MV-4-11 (cell line): Measurements from ENCODE around the gene CFAP65.

ENCODE experiments used
- DNase-seq: peaks from one replicate; lab custom pipeline; 2025; lab: John Stamatoyannopoulos, UW

CFAP65 gene, protein sequence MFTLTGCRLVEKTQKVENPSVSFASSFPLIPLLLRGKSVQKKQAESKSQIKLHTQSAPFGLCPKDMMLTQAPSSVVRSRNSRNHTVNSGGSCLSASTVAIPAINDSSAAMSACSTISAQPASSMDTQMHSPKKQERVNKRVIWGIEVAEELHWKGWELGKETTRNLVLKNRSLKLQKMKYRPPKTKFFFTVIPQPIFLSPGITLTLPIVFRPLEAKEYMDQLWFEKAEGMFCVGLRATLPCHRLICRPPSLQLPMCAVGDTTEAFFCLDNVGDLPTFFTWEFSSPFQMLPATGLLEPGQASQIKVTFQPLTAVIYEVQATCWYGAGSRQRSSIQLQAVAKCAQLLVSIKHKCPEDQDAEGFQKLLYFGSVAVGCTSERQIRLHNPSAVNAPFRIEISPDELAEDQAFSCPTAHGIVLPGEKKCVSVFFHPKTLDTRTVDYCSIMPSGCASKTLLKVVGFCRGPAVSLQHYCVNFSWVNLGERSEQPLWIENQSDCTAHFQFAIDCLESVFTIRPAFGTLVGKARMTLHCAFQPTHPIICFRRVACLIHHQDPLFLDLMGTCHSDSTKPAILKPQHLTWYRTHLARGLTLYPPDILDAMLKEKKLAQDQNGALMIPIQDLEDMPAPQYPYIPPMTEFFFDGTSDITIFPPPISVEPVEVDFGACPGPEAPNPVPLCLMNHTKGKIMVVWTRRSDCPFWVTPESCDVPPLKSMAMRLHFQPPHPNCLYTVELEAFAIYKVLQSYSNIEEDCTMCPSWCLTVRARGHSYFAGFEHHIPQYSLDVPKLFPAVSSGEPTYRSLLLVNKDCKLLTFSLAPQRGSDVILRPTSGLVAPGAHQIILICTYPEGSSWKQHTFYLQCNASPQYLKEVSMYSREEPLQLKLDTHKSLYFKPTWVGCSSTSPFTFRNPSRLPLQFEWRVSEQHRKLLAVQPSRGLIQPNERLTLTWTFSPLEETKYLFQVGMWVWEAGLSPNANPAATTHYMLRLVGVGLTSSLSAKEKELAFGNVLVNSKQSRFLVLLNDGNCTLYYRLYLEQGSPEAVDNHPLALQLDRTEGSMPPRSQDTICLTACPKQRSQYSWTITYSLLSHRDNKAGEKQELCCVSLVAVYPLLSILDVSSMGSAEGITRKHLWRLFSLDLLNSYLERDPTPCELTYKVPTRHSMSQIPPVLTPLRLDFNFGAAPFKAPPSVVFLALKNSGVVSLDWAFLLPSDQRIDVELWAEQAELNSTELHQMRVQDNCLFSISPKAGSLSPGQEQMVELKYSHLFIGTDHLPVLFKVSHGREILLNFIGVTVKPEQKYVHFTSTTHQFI (N-terminal part only)

DNA sequence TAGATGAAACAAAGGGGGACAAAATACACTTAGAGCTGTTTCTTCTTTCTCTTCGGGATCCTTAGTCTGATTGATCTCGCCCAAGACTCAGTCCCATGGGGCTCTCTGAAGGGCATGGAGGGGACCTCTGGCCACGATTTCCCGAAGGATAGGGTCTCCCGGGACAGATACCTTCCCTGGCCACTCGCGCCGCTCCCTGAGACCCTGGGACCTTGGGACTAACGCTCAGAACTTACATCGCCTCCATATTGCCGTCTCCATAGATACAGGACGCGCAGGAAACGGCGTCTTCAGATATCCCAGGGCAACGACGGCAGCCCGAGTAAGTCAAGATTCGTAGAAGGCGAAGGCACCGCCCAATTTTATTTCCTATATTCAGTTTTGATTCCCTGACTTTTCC is at the start of gene CFAP65:
CFAP65 (minus strand) TSS at position 265 of the 400 bp plus-strand sequence. CDS start 2,468 bp downstream, outside the sequence.
- no peak for DNase-seq

DNA sequence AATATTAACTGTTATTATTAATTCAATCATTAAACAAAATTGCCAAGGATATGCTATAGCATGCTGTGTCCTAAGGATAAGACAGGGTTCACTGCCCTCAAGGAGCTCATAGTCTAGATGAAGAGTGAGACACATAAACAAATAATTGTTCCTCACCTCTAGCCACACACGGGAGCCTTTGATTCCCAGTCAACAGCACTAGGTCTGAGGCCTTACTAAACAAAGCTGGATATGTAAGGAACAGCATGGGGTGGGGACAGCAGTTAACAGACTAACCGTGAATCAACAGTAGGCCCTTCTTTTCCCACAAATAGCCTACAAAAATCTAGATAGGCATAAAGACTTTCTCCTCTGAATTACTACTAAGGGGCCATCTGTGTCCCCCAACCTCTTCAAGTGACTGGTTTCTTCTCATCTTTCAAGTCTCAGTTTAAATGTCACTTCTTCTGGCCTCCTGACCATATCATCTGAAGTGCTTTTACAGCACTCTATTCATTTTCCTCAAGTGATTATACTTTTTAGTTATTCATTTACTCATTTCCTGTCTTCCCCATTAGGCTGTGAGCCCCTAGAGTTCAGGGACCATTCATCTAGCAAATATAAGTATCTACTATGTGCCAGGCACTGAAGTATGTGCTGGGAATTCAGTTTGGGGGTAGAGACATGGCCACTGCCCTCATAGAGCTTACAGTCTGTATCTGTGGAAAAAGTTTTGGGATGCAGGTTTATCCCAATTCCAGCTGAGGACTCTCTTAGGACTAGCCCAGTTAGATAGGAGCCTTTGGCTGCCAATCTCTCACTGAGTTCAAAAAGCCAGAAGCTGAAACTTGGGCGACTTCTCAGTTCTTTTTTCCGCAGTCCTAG is 49.4 kb upstream of the CFAP65 start:
- DNase-seq, result no peak

DNA sequence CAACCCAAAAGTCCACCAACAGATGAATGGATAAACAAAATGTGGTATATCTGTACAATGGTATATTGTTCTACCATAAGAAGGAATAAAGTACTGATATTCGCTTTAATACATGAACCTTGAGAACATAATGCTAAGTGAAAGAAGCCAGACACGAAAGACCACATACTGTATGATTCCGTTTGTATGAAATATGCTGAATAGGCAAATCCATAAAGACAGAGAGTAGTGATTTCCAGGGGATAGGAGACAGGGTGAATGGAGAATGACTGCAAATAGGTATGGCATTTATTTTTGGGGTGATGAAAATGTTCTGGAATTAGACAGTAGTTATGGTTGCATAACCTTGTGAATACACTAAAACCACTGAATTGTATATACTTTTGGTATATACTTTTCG is 48.0 kb upstream of the CFAP65 start:
- no peak for DNase-seq

DNA sequence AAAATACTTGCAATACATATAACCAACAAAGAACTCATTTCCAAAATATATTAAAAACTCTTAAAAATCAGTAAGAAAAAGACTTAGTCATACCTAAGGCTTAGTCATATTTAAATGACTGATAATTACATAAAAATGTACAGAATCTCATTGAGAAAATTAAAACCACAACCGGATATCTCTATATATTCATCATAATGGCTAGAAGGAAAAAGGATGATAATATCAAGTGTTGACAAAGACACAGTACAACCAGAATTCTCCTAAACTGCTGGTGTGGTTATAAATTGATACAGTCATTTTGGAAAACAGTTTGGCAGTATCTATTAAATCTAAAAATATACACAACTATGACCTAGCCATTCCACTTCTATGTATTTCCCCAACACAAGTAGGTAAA is 46.5 kb upstream of the CFAP65 start:
- DNase-seq, result no peak

DNA sequence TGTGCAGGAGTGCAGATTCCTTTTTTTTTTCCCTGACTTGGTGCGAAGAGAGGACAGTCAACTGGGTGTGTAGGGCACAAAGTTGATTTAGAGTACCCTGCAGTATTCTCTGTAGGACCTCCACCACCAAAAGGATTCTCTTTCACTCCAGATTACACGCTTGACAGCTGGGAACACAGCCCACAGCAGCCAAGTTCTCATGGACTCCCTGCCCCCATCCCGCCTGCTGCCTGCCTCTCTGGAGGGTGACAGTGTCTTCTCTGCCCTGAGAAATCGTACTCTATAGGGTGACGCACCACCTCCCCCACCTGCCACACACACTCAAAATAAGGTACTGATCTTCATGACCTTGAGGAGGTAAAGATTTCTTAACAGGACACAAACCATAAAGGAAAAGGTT is 46.0 kb upstream of the CFAP65 start:
- no peak for DNase-seq

DNA sequence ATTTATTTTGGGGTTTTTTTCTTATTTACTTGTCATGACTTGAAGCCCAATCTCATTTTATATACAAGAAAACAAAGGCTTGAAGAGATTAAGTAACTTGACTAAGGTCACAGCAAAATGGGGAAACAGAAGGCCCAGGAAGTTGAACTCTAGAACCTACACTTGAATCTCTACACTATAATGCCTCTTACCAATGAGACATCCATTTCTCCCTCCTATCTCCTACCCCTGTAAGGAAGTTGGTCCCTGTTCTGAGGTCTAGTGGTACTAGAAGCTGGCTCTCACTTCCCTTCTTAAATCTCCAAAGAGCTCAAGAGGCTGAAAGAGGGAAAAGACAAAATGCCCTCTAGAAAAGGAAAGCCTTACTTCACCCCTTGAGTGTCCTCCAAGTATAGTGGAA is 44.9 kb upstream of the CFAP65 start:
- peak; percentile 91 for DNase-seq

DNA sequence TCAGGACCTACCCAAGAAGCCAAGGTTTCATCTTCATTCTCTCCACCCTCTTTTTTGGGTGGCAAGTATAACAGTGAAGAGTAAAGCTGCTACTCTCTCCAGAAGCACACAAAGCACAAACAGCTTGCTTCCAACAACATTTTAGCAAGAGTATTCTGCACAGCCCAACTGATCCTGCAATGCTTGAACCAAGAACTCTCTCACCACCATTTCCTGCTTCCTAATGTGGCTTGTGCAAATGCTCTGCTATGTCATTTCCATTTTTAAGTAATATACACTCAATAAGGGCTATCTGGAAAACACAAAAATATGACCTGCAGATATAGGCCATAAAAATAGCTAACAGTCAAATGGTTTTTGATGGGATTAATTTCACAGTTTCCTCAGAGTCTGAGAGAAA is 43.5 kb upstream of the CFAP65 start:
- DNase-seq, result no peak

DNA sequence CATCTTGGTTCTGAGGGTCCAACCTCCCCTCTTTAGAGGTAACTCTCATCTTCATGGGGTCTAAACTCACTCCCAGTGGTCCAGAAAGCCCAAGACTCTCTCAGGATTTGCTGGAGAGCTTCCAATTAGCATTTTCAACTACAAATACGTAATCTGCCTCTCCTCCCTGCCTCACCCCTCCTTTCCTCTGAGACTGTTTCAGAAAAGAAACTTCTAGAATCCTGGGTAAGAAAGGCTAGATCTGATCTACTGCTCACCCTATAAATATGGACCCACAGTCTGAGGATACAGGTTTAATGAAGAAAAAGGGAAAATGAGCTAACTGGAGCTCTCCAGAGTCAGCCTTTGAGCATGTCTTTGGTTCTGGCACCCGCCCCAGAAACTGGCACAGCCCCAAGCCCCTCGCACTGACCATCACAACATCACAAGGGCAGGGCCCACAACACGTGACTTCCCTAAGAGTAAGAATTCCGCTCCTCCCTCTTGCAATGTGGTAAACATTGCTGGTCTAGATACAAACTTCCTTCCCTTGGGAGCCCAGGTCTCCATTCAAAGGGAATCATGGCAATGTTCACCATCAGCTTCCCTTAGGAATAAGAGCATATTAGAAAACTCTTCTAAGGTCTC is 41.1 kb upstream of the CFAP65 start:
- no peak for DNase-seq

DNA sequence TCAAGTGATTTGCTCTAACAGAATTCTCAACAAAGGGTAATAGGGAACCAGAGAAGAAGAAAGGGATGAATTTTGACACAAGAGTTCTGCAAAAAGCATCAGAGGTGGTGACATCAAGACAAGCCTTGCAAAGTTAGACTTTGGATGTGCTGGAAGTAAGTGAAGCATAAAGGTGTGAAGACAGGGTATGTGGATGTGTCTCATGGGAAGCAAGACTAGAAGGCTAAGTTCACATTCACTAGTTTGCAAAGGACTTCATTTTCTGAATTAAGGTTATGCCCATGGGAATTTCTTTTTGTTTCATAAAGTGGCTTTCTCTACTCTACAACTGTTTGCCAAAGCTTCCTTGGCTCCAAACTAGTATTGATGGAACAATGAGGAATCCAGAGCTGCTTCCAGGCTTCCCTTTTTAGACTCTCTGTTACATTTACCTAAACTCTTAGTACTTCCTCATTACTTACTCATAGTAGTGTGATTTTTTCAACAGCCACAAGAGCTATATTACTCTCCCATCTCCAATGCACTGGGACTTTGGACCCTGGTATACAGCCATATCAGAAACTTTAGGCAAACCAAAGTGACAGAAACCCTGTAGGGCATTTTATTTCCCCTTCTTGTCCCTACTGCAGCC is 40.5 kb upstream of the CFAP65 start:
- DNase-seq, result peak; percentile 6

DNA sequence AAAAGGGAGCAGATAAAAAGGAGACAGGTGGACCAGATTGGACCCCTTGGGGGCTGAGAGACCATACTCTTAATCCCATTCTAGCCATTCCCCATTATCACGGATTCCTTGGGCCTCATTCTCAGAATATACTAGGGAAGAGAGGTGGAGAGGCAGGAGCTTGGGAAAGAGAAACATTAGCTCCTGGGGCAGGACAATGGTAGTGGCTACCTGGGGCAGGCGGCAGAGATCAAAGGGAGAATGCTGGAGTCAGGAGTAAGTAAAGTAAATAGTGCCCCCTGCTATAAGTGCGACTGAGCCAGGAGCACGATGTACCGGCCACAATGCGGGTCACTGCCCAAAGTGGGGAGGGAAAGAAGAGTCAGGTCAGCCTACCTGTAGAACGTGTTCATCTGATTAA is 39.8 kb upstream of the CFAP65 start:
- no peak for DNase-seq

DNA sequence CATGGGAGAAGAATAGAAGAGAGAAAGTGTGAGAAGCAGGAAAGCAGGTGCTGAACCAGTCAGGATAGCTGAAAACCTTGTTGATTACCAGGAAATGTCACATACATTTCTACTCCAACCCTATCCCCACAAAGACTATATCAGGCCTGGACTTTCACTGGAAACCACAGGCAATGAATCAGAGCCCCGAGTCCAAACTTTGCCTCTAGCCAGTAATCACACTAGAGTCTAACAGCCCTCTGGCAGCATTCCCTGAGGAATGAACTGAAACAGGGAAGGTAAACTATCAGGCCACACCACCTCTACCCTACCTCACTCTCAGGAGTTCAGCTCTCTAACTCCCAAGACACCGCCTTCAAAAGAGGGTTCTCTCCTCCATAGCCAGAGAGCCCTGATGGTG is 38.1 kb upstream of the CFAP65 start:
- DNase-seq, result no peak

DNA sequence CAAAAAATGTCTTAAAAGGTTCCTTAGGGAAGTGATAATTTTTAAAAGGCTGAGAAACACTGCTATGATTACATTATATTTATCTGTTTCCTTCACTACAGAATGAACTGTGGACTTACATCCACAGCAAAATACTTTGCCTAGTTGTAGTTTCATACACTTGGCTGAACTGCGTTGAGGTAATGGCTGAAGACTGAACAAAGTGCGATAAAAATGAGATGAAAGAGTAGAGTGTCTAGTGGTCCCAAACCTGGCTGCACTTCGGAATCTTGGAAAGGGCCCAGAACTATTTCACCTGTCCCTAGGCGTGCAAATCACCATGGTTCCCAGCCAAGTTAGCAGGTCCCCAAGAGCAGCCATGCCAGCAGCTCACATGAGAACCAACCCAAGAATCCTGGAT is 37.6 kb upstream of the CFAP65 start:
- no peak for DNase-seq

DNA sequence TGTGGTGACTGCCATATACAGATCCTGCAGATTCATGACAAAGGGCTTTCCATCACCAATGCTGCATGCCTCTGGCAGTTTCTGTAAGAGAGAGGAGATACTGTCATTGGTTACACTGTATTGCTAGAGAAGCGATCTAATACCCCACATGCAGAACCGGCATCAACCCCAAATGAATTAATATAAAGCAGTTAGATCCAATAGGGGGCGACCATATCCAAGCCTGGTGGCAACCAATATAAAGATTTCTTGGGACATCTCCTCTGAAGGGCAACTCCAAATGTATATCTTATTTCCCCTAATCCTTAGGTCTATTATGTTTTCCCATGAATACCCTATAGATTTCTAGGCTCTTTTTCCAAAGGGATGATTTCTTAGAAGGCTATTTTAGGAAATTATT is 36.8 kb upstream of the CFAP65 start:
- DNase-seq, result no peak

DNA sequence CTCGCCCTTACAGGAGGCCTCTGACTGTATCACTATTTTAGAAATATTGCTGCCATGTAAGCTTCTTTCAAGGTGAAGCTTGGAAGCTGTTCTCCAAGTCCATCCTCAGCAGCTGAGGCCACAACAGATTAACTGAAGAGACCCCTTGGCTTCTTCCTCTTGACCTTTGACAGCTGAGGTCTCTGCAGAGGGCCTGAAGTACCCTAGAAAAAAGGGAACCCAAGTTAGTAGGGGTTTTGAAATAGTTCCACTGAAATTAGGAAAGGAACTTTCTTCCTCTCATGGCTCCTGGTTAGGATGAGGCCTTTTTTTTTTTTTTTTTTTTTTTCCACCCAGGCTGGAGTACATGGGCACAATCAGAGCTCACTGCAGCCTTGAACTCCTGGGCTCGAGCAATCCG is 34.9 kb upstream of the CFAP65 start:
- peak; percentile 67 for DNase-seq

DNA sequence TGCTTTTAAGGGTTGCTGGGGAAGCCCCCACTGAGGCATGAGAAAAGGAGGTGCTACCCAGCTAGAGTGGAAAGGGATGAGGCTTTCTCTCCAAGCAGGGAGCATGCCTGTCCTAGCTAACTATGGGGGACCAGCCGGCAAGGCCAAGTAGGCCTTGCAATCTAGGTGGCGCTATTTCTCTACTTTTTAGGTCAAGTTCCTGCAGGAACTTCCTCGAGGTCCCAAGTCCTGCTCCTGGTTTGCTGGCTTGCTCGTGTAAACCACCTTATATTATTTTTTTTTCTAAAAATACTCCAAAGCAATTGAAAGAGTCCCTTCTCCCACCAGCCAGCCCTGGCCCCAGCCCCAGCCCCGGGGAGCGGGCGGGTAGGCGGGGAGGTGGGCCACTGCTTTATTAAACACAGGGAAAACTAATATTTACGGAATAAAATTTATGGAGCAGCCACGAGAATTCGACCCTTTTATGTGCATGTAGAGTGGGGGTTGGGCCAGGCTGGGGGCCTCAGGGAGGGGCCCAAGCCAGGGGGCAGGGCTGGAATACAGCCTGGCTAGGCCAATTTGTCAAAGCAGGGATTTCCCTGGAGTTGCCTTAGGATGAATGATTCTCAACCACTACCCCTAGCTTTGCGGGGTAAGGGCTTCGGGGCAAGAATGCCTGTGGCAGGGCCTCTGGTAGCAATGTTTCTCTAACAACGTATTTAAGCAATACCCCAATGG is 32.3 kb upstream of the CFAP65 start:
- DNase-seq, result peak; percentile 47

DNA sequence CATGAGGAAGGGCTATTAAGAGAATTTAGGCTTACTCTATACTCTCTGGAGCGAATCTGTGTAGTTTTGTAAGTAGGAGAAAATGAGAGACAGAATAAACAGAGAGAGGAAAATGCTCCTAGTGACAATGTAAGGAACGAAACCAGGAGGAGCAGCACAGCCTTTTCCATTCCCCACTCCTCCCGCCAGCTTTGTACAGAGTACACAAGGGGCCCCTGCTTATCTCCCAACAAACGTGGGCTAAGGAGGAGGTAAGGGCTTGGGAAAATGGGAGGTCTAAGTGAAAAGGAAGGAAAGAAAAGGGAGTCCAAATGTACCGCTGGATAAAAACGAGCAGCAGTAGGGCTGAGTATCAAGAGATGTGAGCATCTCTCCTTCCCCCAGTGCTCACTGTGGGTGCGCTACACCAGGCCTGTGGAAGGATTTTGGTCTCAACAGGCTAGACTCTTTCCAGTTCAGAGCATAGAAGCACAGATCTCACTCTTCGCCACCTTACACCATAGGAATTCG is 31.5 kb upstream of the CFAP65 start:
- no peak for DNase-seq

DNA sequence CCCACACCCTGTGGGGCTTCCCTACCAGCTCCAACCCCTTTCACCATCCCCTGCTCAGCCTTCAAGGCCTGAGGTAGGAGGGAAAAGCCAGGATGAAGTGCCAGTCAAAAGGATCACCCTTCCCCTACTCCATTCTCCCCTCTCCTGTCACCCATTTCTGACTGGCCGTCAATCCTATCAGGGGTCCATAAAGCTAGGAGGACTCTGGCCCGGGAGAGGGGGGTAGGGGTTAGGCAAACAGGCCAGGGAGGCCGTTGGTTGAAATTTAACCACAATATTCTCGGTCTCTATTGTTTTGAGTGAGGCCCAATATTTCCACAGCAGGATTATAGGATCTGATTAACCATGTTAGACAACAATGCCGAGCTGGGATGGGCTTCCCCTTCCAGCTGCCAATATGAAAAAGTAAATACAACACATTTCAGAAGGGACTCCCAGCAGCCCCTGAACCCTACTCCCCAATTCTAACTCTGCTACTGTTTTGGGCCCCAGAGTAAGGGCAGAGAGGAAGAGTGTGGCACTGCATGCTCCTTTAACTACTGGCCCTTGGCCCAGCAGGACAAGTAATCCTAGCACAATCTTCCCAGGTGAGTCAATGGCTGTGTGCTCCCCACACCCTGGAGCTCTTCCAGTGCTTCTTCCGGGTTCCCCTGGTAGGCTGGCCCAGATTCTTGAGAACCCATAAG is 30.0 kb upstream of the CFAP65 start:
- DNase-seq, result no peak

DNA sequence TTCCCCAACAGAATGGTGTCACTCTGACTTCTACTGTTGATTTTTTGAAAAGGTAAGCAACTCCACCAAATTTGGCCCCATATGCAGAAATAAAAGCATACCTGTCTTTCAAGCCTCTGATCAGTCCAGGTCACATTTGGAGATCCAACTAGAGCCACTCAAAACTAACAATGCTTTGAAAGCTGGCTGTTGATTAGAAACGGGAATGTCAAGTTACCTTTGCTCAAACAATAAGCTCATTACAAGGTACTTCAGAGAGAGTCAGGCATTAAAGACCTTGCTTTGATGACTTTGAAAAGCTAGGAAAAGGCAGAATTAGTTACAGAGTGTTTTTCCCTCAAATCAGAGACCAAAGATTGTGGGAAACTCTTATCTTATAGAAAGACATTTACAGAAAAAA is 24.2 kb upstream of the CFAP65 start:
- no peak for DNase-seq

DNA sequence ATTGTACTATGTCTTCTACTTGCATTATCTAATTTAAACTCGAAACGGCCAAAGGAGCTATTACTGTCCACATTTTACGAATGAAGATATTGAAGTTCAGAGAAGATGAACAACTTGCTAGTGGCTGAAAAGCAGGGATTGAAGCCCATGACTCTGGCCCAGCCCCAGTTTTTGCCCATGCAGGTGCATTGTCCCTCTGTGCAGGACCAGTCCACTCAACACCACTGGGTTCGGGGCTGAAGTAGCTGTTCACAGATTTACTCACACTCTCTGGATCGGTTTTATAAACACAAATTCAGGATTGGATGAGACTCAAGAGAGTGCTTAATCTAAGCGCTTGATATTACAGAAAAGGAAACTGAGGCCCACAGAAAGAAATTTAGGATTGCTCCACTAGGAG is 20.8 kb upstream of the CFAP65 start:
- no peak for DNase-seq
